IMR-90 (cell line): ENCODE measurements around the gene HACD2. TPM values are rescaled to one million over a fixed set of nuclear protein-coding genes. Genes with fewer than 3 reads are reported as not detected.

Source experiments
- ATAC-seq: fragments of 200-7000 bp; cut with Tn5 transposase; 2 replicates; pipeline ENCODE4 v1.9.1; 2020; ENCODE audit warnings: low read depth, mild to moderate bottlenecking, moderate library complexity
- BruUV-seq: library from RNA; stranded (reverse); fragments of 400-500 nt; replicated peaks from 2 replicates; lab custom pipeline; 2021; lab: Mats Ljungman, UMichigan
- CTCF ChIA-PET: fragments of 300-600 bp; formaldehyde crosslinking; extraction: SDS; loops from one replicate; lab custom pipeline; 2021; ENCODE audit warnings: antibody characterized with exemption; lab: Yijun Ruan, JAX
- POLR2A ChIA-PET: fragments of 300-600 bp; sonication (Branson Sonifier 250); formaldehyde crosslinking; loops from one replicate; lab custom pipeline; 2022; ENCODE audit warnings: antibody characterized with exemption; ENCODE audit not compliant: unreplicated experiment; lab: Charles Lee
- DNase-seq: peaks from one replicate; pipeline ENCODE4 v3.0.0; 2013
- H2AFZ ChIP-seq: replicated peaks from 2 replicates; pipeline ENCODE3; 2013; ENCODE audit warnings: low read length, mild to moderate bottlenecking; ENCODE audit not compliant: poor library complexity
- H2AK5ac ChIP-seq: 2 replicates; pipeline ENCODE4 v1.6.1; 2013; ENCODE audit warnings: low read depth, low read length, inconsistent platforms
- H2AK9ac ChIP-seq: replicated peaks from 2 replicates; pipeline ENCODE3; 2013; ENCODE audit warnings: mild to moderate bottlenecking, low read depth, low read length, moderate library complexity; ENCODE audit not compliant: poor library complexity
- H2BK120ac ChIP-seq: 2 replicates; pipeline ENCODE4 v1.6.1; 2013; ENCODE audit warnings: low read depth, low read length, inconsistent platforms
- H2BK15ac ChIP-seq: 3 replicates; pipeline ENCODE4 v1.6.1; 2013; ENCODE audit warnings: low read depth, low read length, inconsistent platforms
- H2BK20ac ChIP-seq: 2 replicates; pipeline ENCODE4 v1.6.1; 2013; ENCODE audit warnings: low read depth, mild to moderate bottlenecking, inconsistent platforms, low read length, moderate library complexity
- H2BK5ac ChIP-seq: 2 replicates; pipeline ENCODE4 v1.6.1; 2013; ENCODE audit warnings: mild to moderate bottlenecking, low read depth, low read length, inconsistent platforms; ENCODE audit not compliant: poor library complexity, severe bottlenecking
- H3K14ac ChIP-seq: replicated peaks from 2 replicates; pipeline ENCODE4 v1.6.1; 2013; ENCODE audit warnings: low read depth, low read length, inconsistent platforms
- H3K18ac ChIP-seq: 2 replicates; pipeline ENCODE4 v1.6.1; 2013; ENCODE audit warnings: low read depth, low read length, control low read depth
- H3K23ac ChIP-seq: 2 replicates; pipeline ENCODE4 v1.6.1; 2013; ENCODE audit warnings: low read depth, low read length, inconsistent platforms
- H3K27ac ChIP-seq: 2 replicates; pipeline ENCODE4 v1.5.1; 2013; ENCODE audit warnings: mild to moderate bottlenecking, control low read depth, low read length; ENCODE audit not compliant: insufficient read depth
- H3K27me3 ChIP-seq: 2 replicates; pipeline ENCODE4 v1.6.1; 2013; ENCODE audit warnings: low read length; ENCODE audit not compliant: control insufficient read depth, insufficient read depth
- H3K36me3 ChIP-seq: 2 replicates; pipeline ENCODE4 v1.6.1; 2013; ENCODE audit warnings: low read length, mixed read lengths; ENCODE audit not compliant: control insufficient read depth, insufficient read depth
- H3K4ac ChIP-seq: 2 replicates; pipeline ENCODE4 v1.6.1; 2013; ENCODE audit warnings: low read depth, low read length, inconsistent platforms
- H3K4me1 ChIP-seq: 2 replicates; pipeline ENCODE4 v1.6.1; 2013; ENCODE audit warnings: low read length, mixed read lengths; ENCODE audit not compliant: control insufficient read depth, insufficient read depth
- H3K4me2 ChIP-seq: 2 replicates; pipeline ENCODE4 v1.6.1; 2013; ENCODE audit warnings: low read depth, mild to moderate bottlenecking, control low read depth, low read length, moderate library complexity
- H3K4me3 ChIP-seq: 2 replicates; pipeline ENCODE4 v1.5.1; 2013; ENCODE audit warnings: low read depth, mild to moderate bottlenecking, control low read depth, low read length, moderate library complexity; ENCODE audit not compliant: insufficient read depth
- H3K56ac ChIP-seq: 2 replicates; pipeline ENCODE4 v1.6.1; 2013; ENCODE audit warnings: low read length, inconsistent platforms; ENCODE audit not compliant: insufficient read depth; ENCODE audit errors: extremely low read depth
- H3K79me1 ChIP-seq, 2 experiments: 2 replicates each; pipeline ENCODE4 v1.6.1; 2013; ENCODE audit warnings: low read length in 2 of 2, inconsistent platforms in 1 of 2, low read depth in 1 of 2
- H3K9ac ChIP-seq: 2 replicates; pipeline ENCODE4 v1.6.1; 2013; ENCODE audit warnings: low read depth, low read length, control low read depth
- H3K9me1 ChIP-seq: 2 replicates; pipeline ENCODE4 v1.6.1; 2013; ENCODE audit warnings: low read length, inconsistent platforms; ENCODE audit not compliant: insufficient read depth
- H3K9me3 ChIP-seq: 2 replicates; pipeline ENCODE4 v1.6.1; 2013; ENCODE audit warnings: low read length; ENCODE audit not compliant: control insufficient read depth, insufficient read depth
- H4K20me1 ChIP-seq: 2 replicates; pipeline ENCODE4 v1.6.1; 2013; ENCODE audit warnings: low read length, inconsistent platforms; ENCODE audit not compliant: insufficient read depth
- H4K5ac ChIP-seq: 2 replicates; pipeline ENCODE4 v1.6.1; 2013; ENCODE audit warnings: mild to moderate bottlenecking, low read depth, low read length, control low read depth
- H4K8ac ChIP-seq, 2 experiments: 2 replicates each; pipeline ENCODE4 v1.6.1; 2013; ENCODE audit warnings: low read depth in 2 of 2, low read length in 2 of 2, control low read depth in 1 of 2, inconsistent platforms in 1 of 2
- H4K91ac ChIP-seq: 2 replicates; pipeline ENCODE4 v1.6.1; 2013; ENCODE audit warnings: low read depth, low read length, inconsistent platforms; ENCODE audit not compliant: insufficient read depth
- MXI1 ChIP-seq: IDR thresholded peaks from 2 replicates; pipeline ENCODE4 v1.6.1; 2012; ENCODE audit warnings: low read depth, mild to moderate bottlenecking, low read length, moderate library complexity, borderline replicate concordance
- RAD21 ChIP-seq: IDR thresholded peaks from 2 replicates; pipeline ENCODE4 v1.6.1; 2012; ENCODE audit warnings: low read length, improper control_type of control experiment
- WGBS, 2 experiments: methylation state at CpG; one replicate each; pipeline versions ENCODE4 v1.1.5 to v1.1.7; 2013; ENCODE audit warnings: missing lambda C conversion rate in 2 of 2; ENCODE audit not compliant: insufficient read length in 1 of 2; ENCODE audit errors: extremely low coverage in 2 of 2; 5-methylcytosine and 5-hydroxymethylcytosine counted together
- dilution Hi-C: fragments of 300-500 bp; cut with HindIII; formaldehyde crosslinking; loops from one replicate; pipeline ENCODE4 v1.14.3; 2018; ENCODE audit warnings: low sequenced_read_pairs; ENCODE audit not compliant: unreplicated experiment
- in situ Hi-C: fragments of 300-500 bp; cut with MboI; formaldehyde crosslinking; loops from 3 replicates; pipeline ENCODE4 v1.14.3; 2019; ENCODE audit warnings: low sequenced_read_pairs, inconsistent platforms, mixed read lengths
- intact Hi-C: fragments of 100-400 bp; cut with micrococcal nuclease; formaldehyde crosslinking; loops from 2 replicates; pipeline ENCODE4 v1.10.0; 2022
- polyA plus RNA-seq, 3 experiments: library from polyadenylated mRNA; depleted of rRNA; stranded (reverse); fragments of >200 nt; gene quantifications; 2 replicates each; pipeline ENCODE4 v1.2.3, GENCODE V29; 2012; ENCODE audit warnings: low replicate concordance in 1 of 3
- total RNA-seq: library from RNA; depleted of rRNA; stranded (reverse); fragments of >200 nt; gene quantifications from 2 replicates; pipeline ENCODE4 v1.2.3, GENCODE V29; 2012

Gene HACD2
- total and polyA plus RNA-seq, 2 of the 4 experiments (the other 2 are of a cell fraction): 21.5 to 22.6 TPM

- H3K18ac ChIP-seq: peak overlapping the region; percentile 30
- H3K14ac ChIP-seq: peak overlapping the region; percentile 73
- peak overlapping the region; percentile 61 for H3K4me3 ChIP-seq
- H3K9me1 ChIP-seq: peaks cover 29% of the 10 kb centered on the region
- peak overlapping the region; percentile 28 to 71 for H4K8ac ChIP-seq
- H3K4me2 ChIP-seq: peak overlapping the region; percentile 94
- intact Hi-C loops (no loop called here), in situ Hi-C loops (no loop called here), dilution Hi-C loops (no loop called here)
- TF ChIP-seq RAD21: no peak
- peak; percentile 70; the same call in 1 of the 2 replicates for TF ChIP-seq MXI1
- peak overlapping the region; percentile 53 for H2AK9ac ChIP-seq
- peaks cover 57% of the 10 kb centered on the region for H3K36me3 ChIP-seq
- BruUV-seq: no TSS peak
- ATAC-seq (peak; percentile 1), DNase-seq (peak; percentile 82)
- H2BK15ac ChIP-seq: peak overlapping the region; percentile 35; the same call in 2 of the 3 replicates
- peaks cover 44% of the 10 kb centered on the region for H4K20me1 ChIP-seq
- H2BK120ac ChIP-seq: peak overlapping the region; percentile 81
- CTCF ChIA-PET: interaction anchor here (3.4 kb wide), 1 partner anchor 23 kb away, joined by 13 read pairs; no protein-coding TSS in a partner anchor
- peaks cover 40% of the 10 kb centered on the region for H3K4me1 ChIP-seq
- no peaks in the 10 kb centered on the region for H3K9me3 ChIP-seq
- no peak overlapping the region for H2AFZ ChIP-seq
- H3K4ac ChIP-seq: peak overlapping the region; percentile 86
- peak overlapping the region; percentile 35 for H3K56ac ChIP-seq
- H3K79me1 ChIP-seq: peaks cover 15 to 71% of the 10 kb centered on the region in 2 experiments
- peak overlapping the region; percentile 29 for H2BK20ac ChIP-seq
- H4K5ac ChIP-seq: peak overlapping the region; percentile 43
- H3K27ac ChIP-seq: peak overlapping the region; percentile 69
- peak overlapping the region; percentile 84 for H2AK5ac ChIP-seq
- H3K23ac ChIP-seq: peak overlapping the region; percentile 94
- POLR2A ChIA-PET: interaction anchor here (0.6 to 0.9 kb wide), 2 partner anchors 22 to 33 kb away, joined by 4 to 8 read pairs; no protein-coding TSS in a partner anchor
- H4K91ac ChIP-seq: peak overlapping the region; percentile 74
- H3K9ac ChIP-seq: peak overlapping the region; percentile 96
- H2BK5ac ChIP-seq: peak overlapping the region; percentile 32
- H3K27me3 ChIP-seq: no peaks in the 10 kb centered on the region
- no CpG with 5 or more reads among the region's 5 CpGs for WGBS, 2 experiments
Measured at GRCh38 chr3:123618768-123619484, 34.1 kb upstream of the HACD2 start.
